Activated CD4-positive, alpha-beta memory T cell treated with anti-CD3 and anti-CD28 coated beads, Interleukin-2, amount 10 ng/mL, durations not matched to agents 7 days and 5 days (primary cell): ENCODE measurements around the gene TMEM62. TPM values are rescaled to one million over a fixed set of nuclear protein-coding genes. Genes with fewer than 3 reads are reported as not detected.
A peak's percentile ranks its signal among the peaks of the same experiment; 100 is the strongest.

Experiments used
- CTCF ChIA-PET: fragments of 350-600 bp; sonication (Branson Sonifier 250); formaldehyde crosslinking; loops from one replicate; lab custom pipeline; 2021; ENCODE audit warnings: antibody characterized with exemption, inconsistent platforms; lab: Charles Lee
- POLR2A ChIA-PET: fragments of 350-600 bp; sonication (Branson Sonifier 250); formaldehyde crosslinking; loops from one replicate; lab custom pipeline; 2021; ENCODE audit warnings: antibody characterized with exemption; lab: Charles Lee
- DNase-seq: peaks from one replicate; pipeline ENCODE4 v3.0.0-alpha.2; 2020
- H3K27ac Mint-ChIP-seq: one replicate; pipeline ENCODE4 v1.8.0; 2021; ENCODE audit warnings: mild to moderate bottlenecking, mixed read lengths
- H3K27me3 Mint-ChIP-seq: one replicate; pipeline ENCODE4 v1.8.0; 2021; ENCODE audit warnings: mixed read lengths
- H3K36me3 Mint-ChIP-seq: one replicate; pipeline ENCODE4 v1.8.0; 2021; ENCODE audit warnings: low read depth, mixed read lengths
- H3K4me1 Mint-ChIP-seq: one replicate; pipeline ENCODE4 v1.8.0; 2021; ENCODE audit warnings: mixed read lengths
- H3K4me3 Mint-ChIP-seq: one replicate; pipeline ENCODE4 v1.8.0; 2021; ENCODE audit warnings: mild to moderate bottlenecking, mixed read lengths
- H3K9me3 Mint-ChIP-seq: one replicate; pipeline ENCODE4 v1.8.0; 2021; ENCODE audit warnings: mixed read lengths
- total RNA-seq, 2 experiments: library from RNA; stranded (reverse); gene quantifications; one replicate each; pipeline ENCODE4 v1.2.3, GENCODE V29; 2021

The TMEM62 gene
- total RNA-seq: 10 to 100 TPM; 24.2 to 24.9 TPM

GRCh38 chr15:43133430-43134156, at the start of gene TMEM62:
Gene TMEM62 (plus strand): TSS chr15:43133586. CDS start chr15:43133803, 217 bp downstream.
- CTCF ChIA-PET: interaction anchor here (0.6 to 1.3 kb wide), 2 partner anchors 12 to 27 kb away, joined by 4 read pairs; no protein-coding TSS in a partner anchor
- H3K4me1 Mint-ChIP-seq: peaks cover 33% of the 10 kb centered on the region
- H3K27ac Mint-ChIP-seq: peak within 1 kb of the TSS; percentile 90
- H3K9me3 Mint-ChIP-seq: peaks cover 4% of the 10 kb centered on the region
- peak within 1 kb of the TSS; percentile 89 for H3K4me3 Mint-ChIP-seq
- peaks cover 14% of the 10 kb centered on the region for H3K27me3 Mint-ChIP-seq
- peak; percentile 78 for DNase-seq
- H3K36me3 Mint-ChIP-seq: peaks cover 34% of the 10 kb centered on the region
- POLR2A ChIA-PET: interaction anchor here (0.9 to 2.0 kb wide), 8 partner anchors 10 to 52 kb away, joined by 3 to 16 read pairs (median 6); partner anchors contain the start of gene UBR1

- DNase-seq: no peak
- POLR2A ChIA-PET: interaction anchor here (1.2 kb wide), 1 partner anchor 88 kb away, joined by 3 read pairs; no protein-coding TSS in a partner anchor
- no peak overlapping the region for H3K4me3 Mint-ChIP-seq
- peaks cover 18% of the 10 kb centered on the region for H3K4me1 Mint-ChIP-seq
- CTCF ChIA-PET: interaction anchor here (0.7 kb wide), 1 partner anchor 736 kb away, joined by 3 read pairs; no protein-coding TSS in a partner anchor
- H3K36me3 Mint-ChIP-seq: peaks cover 44% of the 10 kb centered on the region
- H3K27me3 Mint-ChIP-seq: no peaks in the 10 kb centered on the region
- no peaks in the 10 kb centered on the region for H3K9me3 Mint-ChIP-seq
- no peak overlapping the region for H3K27ac Mint-ChIP-seq
These were observed 47.5 kb upstream of the TMEM62 start for GRCh38 chr15:43085921-43086320.

- H3K4me3 Mint-ChIP-seq: no peak overlapping the region
- no peaks in the 10 kb centered on the region for H3K27me3 Mint-ChIP-seq
- H3K9me3 Mint-ChIP-seq: no peaks in the 10 kb centered on the region
- peaks cover 42% of the 10 kb centered on the region for H3K36me3 Mint-ChIP-seq
- POLR2A ChIA-PET: interaction anchor here (1.2 kb wide), 1 partner anchor 87 kb away, joined by 3 read pairs; no protein-coding TSS in a partner anchor
- no peak for DNase-seq
- peaks cover 18% of the 10 kb centered on the region for H3K4me1 Mint-ChIP-seq
- no peak overlapping the region for H3K27ac Mint-ChIP-seq
- CTCF ChIA-PET: no interaction called here
These were observed 46.8 kb upstream of the TMEM62 start for GRCh38 chr15:43086551-43086950.

GRCh38 chr15:43091859-43092258, 41.5 kb upstream of the TMEM62 start:
- H3K27me3 Mint-ChIP-seq: no peaks in the 10 kb centered on the region
- H3K4me1 Mint-ChIP-seq: peaks cover 18% of the 10 kb centered on the region
- DNase-seq: no peak
- H3K9me3 Mint-ChIP-seq: no peaks in the 10 kb centered on the region
- ChIA-PET POLR2A (no interaction called here), CTCF (no interaction called here)
- H3K36me3 Mint-ChIP-seq: peaks cover 37% of the 10 kb centered on the region
- H3K27ac Mint-ChIP-seq: no peak overlapping the region
- no peak overlapping the region for H3K4me3 Mint-ChIP-seq

- Mint-ChIP-seq H3K4me1 (peaks cover 22% of the 10 kb centered on the region), H3K4me3 (no peak overlapping the region), H3K36me3 (peaks cover 48% of the 10 kb centered on the region), H3K27ac (no peak overlapping the region), H3K27me3 (no peaks in the 10 kb centered on the region), H3K9me3 (no peaks in the 10 kb centered on the region)
- CTCF ChIA-PET: no interaction called here
- POLR2A ChIA-PET: no interaction called here
- DNase-seq: no peak
These were observed 40.4 kb upstream of the TMEM62 start for GRCh38 chr15:43093026-43093425.

- no peak overlapping the region for H3K27ac Mint-ChIP-seq
These were observed 38.9 kb upstream of the TMEM62 start for GRCh38 chr15:43094416-43095030.

GRCh38 chr15:43095243-43095642, 38.1 kb upstream of the TMEM62 start:
- Mint-ChIP-seq H3K36me3 (peaks cover 51% of the 10 kb centered on the region), H3K27me3 (no peaks in the 10 kb centered on the region), H3K9me3 (no peaks in the 10 kb centered on the region), H3K27ac (no peak overlapping the region), H3K4me1 (peaks cover 27% of the 10 kb centered on the region), H3K4me3 (no peak overlapping the region)
- CTCF ChIA-PET: interaction anchor here (0.7 kb wide), 1 partner anchor 1600 kb away, joined by 3 read pairs; no protein-coding TSS in a partner anchor
- POLR2A ChIA-PET: no interaction called here
- no peak for DNase-seq

More at GRCh38 chr15:43094416-43095030, 38.9 kb upstream of the TMEM62 start:
- POLR2A ChIA-PET: no interaction called here
- Mint-ChIP-seq H3K36me3 (peaks cover 50% of the 10 kb centered on the region), H3K4me3 (no peak overlapping the region), H3K4me1 (peaks cover 23% of the 10 kb centered on the region), H3K27me3 (no peaks in the 10 kb centered on the region), H3K9me3 (no peaks in the 10 kb centered on the region)
- no peak for DNase-seq
- CTCF ChIA-PET: no interaction called here

GRCh38 chr15:43095708-43096347, 37.6 kb upstream of the TMEM62 start:
- Mint-ChIP-seq H3K27ac (no peak overlapping the region), H3K4me3 (no peak overlapping the region), H3K27me3 (no peaks in the 10 kb centered on the region), H3K9me3 (no peaks in the 10 kb centered on the region), H3K4me1 (peaks cover 28% of the 10 kb centered on the region), H3K36me3 (peaks cover 54% of the 10 kb centered on the region)
- no peak for DNase-seq
- ChIA-PET POLR2A (no interaction called here), CTCF (interaction anchor here (0.7 kb wide), 1 partner anchor 1599 kb away, joined by 3 read pairs; no protein-coding TSS in a partner anchor)

- no peaks in the 10 kb centered on the region for H3K9me3 Mint-ChIP-seq
- no peak for DNase-seq
- H3K4me1 Mint-ChIP-seq: peaks cover 34% of the 10 kb centered on the region
- POLR2A ChIA-PET: interaction anchor here (0.6 to 2.1 kb wide), 2 partner anchors 10 to 1785 kb away, joined by 3 to 8 read pairs; partner anchors contain the start of gene UBR1
- no peaks in the 10 kb centered on the region for H3K27me3 Mint-ChIP-seq
- peaks cover 60% of the 10 kb centered on the region for H3K36me3 Mint-ChIP-seq
- no peak overlapping the region for H3K4me3 Mint-ChIP-seq
- no peak overlapping the region for H3K27ac Mint-ChIP-seq
- CTCF ChIA-PET: no interaction called here
These were observed 37.0 kb upstream of the TMEM62 start for GRCh38 chr15:43096411-43096810.

GRCh38 chr15:43099105-43099845, 34.1 kb upstream of the TMEM62 start:
- no peak overlapping the region for H3K27ac Mint-ChIP-seq
- H3K9me3 Mint-ChIP-seq: no peaks in the 10 kb centered on the region
- no peak for DNase-seq
- H3K27me3 Mint-ChIP-seq: no peaks in the 10 kb centered on the region
- ChIA-PET POLR2A (no interaction called here), CTCF (no interaction called here)
- peaks cover 66% of the 10 kb centered on the region for H3K36me3 Mint-ChIP-seq
- H3K4me3 Mint-ChIP-seq: no peak overlapping the region
- peaks cover 55% of the 10 kb centered on the region for H3K4me1 Mint-ChIP-seq

- CTCF ChIA-PET: no interaction called here
These were observed 32.4 kb upstream of the TMEM62 start for GRCh38 chr15:43100971-43101370.

GRCh38 chr15:43102187-43102586, 31.2 kb upstream of the TMEM62 start:
- Mint-ChIP-seq H3K4me3 (no peak overlapping the region), H3K27me3 (no peaks in the 10 kb centered on the region), H3K27ac (no peak overlapping the region), H3K36me3 (peaks cover 60% of the 10 kb centered on the region), H3K9me3 (no peaks in the 10 kb centered on the region), H3K4me1 (peaks cover 58% of the 10 kb centered on the region)
- CTCF ChIA-PET: no interaction called here
- POLR2A ChIA-PET: no interaction called here
- no peak for DNase-seq

More at GRCh38 chr15:43100971-43101370, 32.4 kb upstream of the TMEM62 start:
- Mint-ChIP-seq H3K36me3 (peaks cover 67% of the 10 kb centered on the region), H3K4me3 (no peak overlapping the region), H3K27ac (peak overlapping the region; percentile 38), H3K4me1 (peaks cover 56% of the 10 kb centered on the region), H3K27me3 (no peaks in the 10 kb centered on the region), H3K9me3 (no peaks in the 10 kb centered on the region)
- no peak for DNase-seq
- POLR2A ChIA-PET: no interaction called here
